ENCODE data around the gene GCDH. TPM values are rescaled to one million over a fixed set of nuclear protein-coding genes. Genes with fewer than 3 reads are reported as not detected.

GCDH gene
- total RNA-seq, 1 experiment from 2014 or later: 24.9 TPM

DNA sequence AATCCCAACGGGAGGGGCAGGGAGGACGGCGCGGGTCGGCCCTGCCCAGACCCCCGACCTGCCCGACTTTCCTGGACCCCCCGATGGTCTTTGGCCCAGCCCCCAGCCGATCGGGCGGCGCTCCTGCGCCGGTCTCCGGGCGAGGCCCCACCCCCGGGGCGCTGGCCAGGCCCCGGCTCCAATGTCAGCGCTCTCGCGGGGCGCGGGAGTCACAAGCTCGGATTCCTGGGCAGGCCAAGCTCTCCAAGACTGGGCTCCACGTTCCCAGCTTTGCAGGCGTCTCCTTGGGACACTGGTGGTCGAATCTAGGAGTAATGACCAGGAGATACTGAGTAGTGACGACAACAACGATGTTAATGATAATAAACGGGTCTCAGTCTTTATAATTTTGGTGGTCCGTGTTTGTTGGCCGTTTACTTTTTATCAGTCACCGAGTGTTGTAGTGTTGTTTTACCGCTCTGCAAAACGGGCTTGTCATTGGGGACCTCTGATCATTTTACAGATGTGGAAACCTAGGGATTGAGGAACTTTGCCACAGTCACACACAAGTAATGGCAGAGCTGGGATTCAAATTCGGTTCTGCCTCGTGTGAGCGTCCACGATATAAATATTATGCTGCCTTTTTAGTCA is 55.2 kb downstream of the GCDH start:
- no peaks in the 10 kb centered on the region for H3K9me3 ChIP-seq (ENCODE audit: low read length)
- peaks cover 20% of the 10 kb centered on the region for H3K4me1 ChIP-seq (ENCODE audit: low read length)
- H3K9me2 ChIP-seq (replicated peaks; ENCODE audit: insufficient read depth, low read length): no peaks in the 10 kb centered on the region
- peaks cover 21% of the 10 kb centered on the region for H3K36me3 ChIP-seq (ENCODE audit: insufficient read depth, low read length)
- H4K20me1 ChIP-seq (ENCODE audit: insufficient read depth, low read depth, low read length): no peaks in the 10 kb centered on the region; the same call in 1 of the 2 replicates
- H3K27me3 ChIP-seq (ENCODE audit: low read length): no peaks in the 10 kb centered on the region
- H3K9ac ChIP-seq (ENCODE audit: low read length): peak overlapping the region; percentile 84
- DNase-seq: peak; percentile 91
- peak overlapping the region; percentile 85 for H3K4me3 ChIP-seq (ENCODE audit: low read length)
- H3K27ac ChIP-seq (ENCODE audit: low read length): peak overlapping the region; percentile 60
- no peak overlapping the region for H2AFZ ChIP-seq (ENCODE audit: low read length)
- peak overlapping the region; percentile 90 for H3K4me2 ChIP-seq (ENCODE audit: low read depth, low read length, poor library complexity, severe bottlenecking)
- H3K79me2 ChIP-seq (ENCODE audit: low read length): peaks cover 20% of the 10 kb centered on the region

DNA sequence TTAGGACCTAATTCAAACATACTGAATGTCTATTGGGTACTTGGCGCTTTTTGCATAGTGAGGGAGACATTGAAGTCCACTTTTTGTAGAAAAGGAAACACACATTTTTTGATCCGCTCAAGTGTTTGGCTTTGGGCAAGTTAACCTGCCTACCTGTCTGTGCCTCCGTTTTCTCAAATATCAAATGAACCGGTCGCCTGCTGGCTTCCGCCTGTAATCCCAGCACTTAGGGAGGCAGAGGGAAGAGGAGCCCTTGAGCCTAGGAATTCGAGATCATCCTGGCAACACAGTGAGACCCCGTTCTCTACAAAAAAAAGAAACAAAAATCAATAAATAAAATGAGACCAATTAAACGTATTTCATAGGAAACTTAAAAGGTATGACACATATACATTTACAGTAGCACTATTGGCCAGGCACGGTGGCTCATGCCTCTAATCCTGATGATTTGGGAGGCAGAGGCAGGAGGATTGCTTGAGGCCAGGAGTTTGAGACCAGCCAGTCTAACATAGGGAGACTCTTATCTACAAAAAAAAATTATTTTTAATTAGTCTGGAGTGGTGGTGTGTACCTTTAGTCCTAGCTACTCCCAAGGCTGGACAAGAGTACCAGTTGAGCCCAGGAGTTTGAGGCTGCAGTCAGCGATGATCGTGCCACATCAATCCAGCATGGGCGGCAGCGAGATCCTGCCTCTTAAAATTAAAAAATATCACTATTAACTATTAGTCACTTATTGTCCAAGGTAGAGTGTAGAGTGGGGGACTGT is 56.0 kb downstream of the GCDH start:
- Histone ChIP-seq H3K79me2 (ENCODE audit: low read length) (peaks cover 20% of the 10 kb centered on the region), H3K4me2 (ENCODE audit: low read depth, low read length, poor library complexity, severe bottlenecking) (peak overlapping the region; percentile 90), H3K27ac (ENCODE audit: low read length) (peak overlapping the region; percentile 60), H3K27me3 (ENCODE audit: low read length) (no peaks in the 10 kb centered on the region), H3K9ac (ENCODE audit: low read length) (peak overlapping the region; percentile 84), H3K9me3 (ENCODE audit: low read length) (no peaks in the 10 kb centered on the region), H3K4me1 (ENCODE audit: low read length) (peaks cover 20% of the 10 kb centered on the region), H4K20me1 (ENCODE audit: insufficient read depth, low read depth, low read length) (no peaks in the 10 kb centered on the region; the same call in 1 of the 2 replicates), H3K4me3 (ENCODE audit: low read length) (peak overlapping the region; percentile 85), H3K36me3 (ENCODE audit: insufficient read depth, low read length) (peaks cover 21% of the 10 kb centered on the region), H3K9me2 (replicated peaks; ENCODE audit: insufficient read depth, low read length) (no peaks in the 10 kb centered on the region), H2AFZ (ENCODE audit: low read length) (no peak overlapping the region)
- no peak for DNase-seq

DNA sequence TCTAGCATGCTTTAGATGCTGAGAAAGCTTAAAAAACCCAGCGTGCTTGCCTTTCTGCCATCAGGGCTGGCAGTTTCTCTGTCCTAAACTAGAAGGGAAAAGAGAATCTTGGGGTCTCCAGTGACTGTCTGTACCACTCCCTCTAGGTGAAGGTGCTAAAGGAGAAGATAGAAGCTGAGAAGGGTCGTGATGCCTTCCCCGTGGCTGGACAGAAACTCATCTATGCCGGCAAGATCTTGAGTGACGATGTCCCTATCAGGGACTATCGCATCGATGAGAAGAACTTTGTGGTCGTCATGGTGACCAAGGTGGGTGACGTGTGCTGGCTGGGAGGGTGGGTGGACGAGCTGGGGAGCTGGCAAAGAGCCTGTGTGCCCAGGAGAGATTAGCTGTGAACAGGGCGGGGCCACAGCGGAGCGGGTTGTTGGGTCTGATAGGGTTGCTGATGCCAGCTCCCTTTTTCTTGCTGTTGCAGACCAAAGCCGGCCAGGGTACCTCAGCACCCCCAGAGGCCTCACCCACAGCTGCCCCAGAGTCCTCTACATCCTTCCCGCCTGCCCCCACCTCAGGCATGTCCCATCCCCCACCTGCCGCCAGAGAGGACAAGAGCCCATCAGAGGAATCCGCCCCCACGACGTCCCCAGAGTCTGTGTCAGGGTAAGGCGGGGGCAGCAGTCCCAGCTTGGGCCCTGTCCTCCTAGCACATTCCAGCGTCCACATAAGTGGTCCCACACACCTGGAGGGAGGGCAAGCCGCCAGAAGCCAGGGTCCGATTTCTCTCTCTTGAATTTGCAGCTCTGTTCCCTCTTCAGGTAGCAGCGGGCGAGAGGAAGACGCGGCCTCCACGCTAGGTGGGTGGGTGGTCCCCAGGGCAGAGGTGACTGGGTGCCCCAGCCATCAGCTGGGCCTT is 57.0 kb downstream of the GCDH start:
- no peak for DNase-seq
- Histone ChIP-seq H2AFZ (ENCODE audit: low read length) (no peak overlapping the region), H3K9me3 (ENCODE audit: low read length) (no peaks in the 10 kb centered on the region), H3K9me2 (replicated peaks; ENCODE audit: insufficient read depth, low read length) (no peaks in the 10 kb centered on the region), H3K9ac (ENCODE audit: low read length) (peak overlapping the region; percentile 84; the same call in 1 of the 2 replicates), H4K20me1 (ENCODE audit: insufficient read depth, low read depth, low read length) (no peaks in the 10 kb centered on the region; the same call in 1 of the 2 replicates), H3K27ac (ENCODE audit: low read length) (no peak overlapping the region), H3K79me2 (ENCODE audit: low read length) (peaks cover 20% of the 10 kb centered on the region), H3K4me3 (ENCODE audit: low read length) (no peak overlapping the region), H3K27me3 (ENCODE audit: low read length) (no peaks in the 10 kb centered on the region), H3K36me3 (ENCODE audit: insufficient read depth, low read length) (peaks cover 19% of the 10 kb centered on the region), H3K4me1 (ENCODE audit: low read length) (peaks cover 20% of the 10 kb centered on the region), H3K4me2 (ENCODE audit: low read depth, low read length, poor library complexity, severe bottlenecking) (peak overlapping the region; percentile 90)

DNA sequence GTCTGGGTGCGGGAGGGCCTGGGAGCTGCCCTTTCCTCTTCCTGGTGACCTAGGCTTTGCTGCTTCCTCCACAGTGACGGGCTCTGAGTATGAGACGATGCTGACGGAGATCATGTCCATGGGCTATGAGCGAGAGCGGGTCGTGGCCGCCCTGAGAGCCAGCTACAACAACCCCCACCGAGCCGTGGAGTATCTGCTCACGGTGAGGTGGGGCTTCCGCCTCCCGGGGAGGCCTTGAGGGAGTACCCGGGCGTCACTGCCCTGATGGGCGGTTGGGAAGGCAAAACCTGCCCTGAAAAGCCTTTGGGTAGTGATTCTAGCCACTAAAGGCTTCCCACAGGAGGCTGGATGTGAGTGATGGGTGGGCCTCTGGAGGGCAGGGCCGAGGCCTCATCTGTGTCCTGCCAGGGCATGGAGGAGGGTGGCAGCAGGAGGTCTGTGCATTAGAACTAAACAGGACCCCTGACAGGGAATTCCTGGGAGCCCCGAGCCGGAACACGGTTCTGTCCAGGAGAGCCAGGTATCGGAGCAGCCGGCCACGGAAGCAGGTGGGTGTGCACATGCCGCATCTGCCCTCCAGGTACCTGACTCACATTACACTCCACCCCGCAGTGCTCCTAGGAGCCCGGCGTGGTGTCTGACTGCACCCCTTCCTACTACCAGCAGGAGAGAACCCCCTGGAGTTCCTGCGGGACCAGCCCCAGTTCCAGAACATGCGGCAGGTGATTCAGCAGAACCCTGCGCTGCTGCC is 57.8 kb downstream of the GCDH start:
- Histone ChIP-seq H3K36me3 (ENCODE audit: insufficient read depth, low read length) (peaks cover 17% of the 10 kb centered on the region; the same call in 1 of the 2 replicates), H4K20me1 (ENCODE audit: insufficient read depth, low read depth, low read length) (no peaks in the 10 kb centered on the region; the same call in 1 of the 2 replicates), H3K27me3 (ENCODE audit: low read length) (no peaks in the 10 kb centered on the region), H3K4me3 (ENCODE audit: low read length) (no peak overlapping the region), H2AFZ (ENCODE audit: low read length) (no peak overlapping the region), H3K27ac (ENCODE audit: low read length) (no peak overlapping the region), H3K9ac (ENCODE audit: low read length) (no peak overlapping the region), H3K4me1 (ENCODE audit: low read length) (peaks cover 22% of the 10 kb centered on the region), H3K4me2 (ENCODE audit: low read depth, low read length, poor library complexity, severe bottlenecking) (no peak overlapping the region), H3K79me2 (ENCODE audit: low read length) (peaks cover 25% of the 10 kb centered on the region), H3K9me3 (ENCODE audit: low read length) (no peaks in the 10 kb centered on the region), H3K9me2 (replicated peaks; ENCODE audit: insufficient read depth, low read length) (no peaks in the 10 kb centered on the region)
- no peak for DNase-seq

Small RNAs within 50 kb of the gene (small RNA-seq; reads per million reads assigned to genes)
- gene MIR5695: not detected
- 0.55 reads per million, percentile 12 among the genes with 10 or more reads in this experiment for gene MIR6515
- gene MIR6794: not detected

Other genes with a start within 250 kb of the GCDH start
- gene MAN2B1, start 224.4 kb upstream of the GCDH start, total RNA-seq (2014; rRNA removed; shearing (Covaris generic); ENCODE audit: low replicate concordance): 77.2 and 94.3 TPM in 2 replicates
- gene WDR83, start 224.4 kb upstream of the GCDH start, total RNA-seq (2014; rRNA removed; shearing (Covaris generic); ENCODE audit: low replicate concordance): 13.3 and 16.5 TPM in 2 replicates
- gene DHPS, start 209.3 kb upstream of the GCDH start, total RNA-seq (2014; rRNA removed; shearing (Covaris generic); ENCODE audit: low replicate concordance): 62.2 and 90.8 TPM in 2 replicates
- not detected in 2 replicates for gene GNG14, start 203.2 kb upstream of the GCDH start, total RNA-seq (2014; rRNA removed; shearing (Covaris generic); ENCODE audit: low replicate concordance)
- gene FBXW9, start 194.5 kb upstream of the GCDH start, total RNA-seq (2014; rRNA removed; shearing (Covaris generic); ENCODE audit: low replicate concordance): 2.1 and 12.8 TPM in 2 replicates
- 26.1 and 40.7 TPM in 2 replicates for gene TNPO2, start 167.2 kb upstream of the GCDH start, total RNA-seq (2014; rRNA removed; shearing (Covaris generic); ENCODE audit: low replicate concordance)
- 147 and 332 TPM in 2 replicates for gene TRIR, start 156.5 kb upstream of the GCDH start, total RNA-seq (2014; rRNA removed; shearing (Covaris generic); ENCODE audit: low replicate concordance)
- gene GET3, start 153.7 kb upstream of the GCDH start, total RNA-seq (2014; rRNA removed; shearing (Covaris generic); ENCODE audit: low replicate concordance): 42.3 and 78.0 TPM in 2 replicates
- not detected in 2 replicates for gene BEST2, start 139.4 kb upstream of the GCDH start, total RNA-seq (2014; rRNA removed; shearing (Covaris generic); ENCODE audit: low replicate concordance)
- 7.6 and 21.2 TPM in 2 replicates for gene HOOK2, start 115.6 kb upstream of the GCDH start, total RNA-seq (2014; rRNA removed; shearing (Covaris generic); ENCODE audit: low replicate concordance)
- 60.0 and 156 TPM in 2 replicates for gene JUNB, start 99.7 kb upstream of the GCDH start, total RNA-seq (2014; rRNA removed; shearing (Covaris generic); ENCODE audit: low replicate concordance)
- gene PRDX2, start 89.4 kb upstream of the GCDH start, total RNA-seq (2014; rRNA removed; shearing (Covaris generic); ENCODE audit: low replicate concordance): 372 and 566 TPM in 2 replicates
- gene THSD8, start 89.1 kb upstream of the GCDH start, total RNA-seq (2014; rRNA removed; shearing (Covaris generic); ENCODE audit: low replicate concordance): 9.0 TPM in 1 of 2 replicates, not detected in the other
- 37.8 and 48.4 TPM in 2 replicates for gene RNASEH2A, start 84.6 kb upstream of the GCDH start, total RNA-seq (2014; rRNA removed; shearing (Covaris generic); ENCODE audit: low replicate concordance)
- gene RTBDN, start 56.6 kb upstream of the GCDH start, total RNA-seq (2014; rRNA removed; shearing (Covaris generic); ENCODE audit: low replicate concordance): not detected in 2 replicates
- 0.48 and 3.3 TPM in 2 replicates for gene MAST1, start 52.6 kb upstream of the GCDH start, total RNA-seq (2014; rRNA removed; shearing (Covaris generic); ENCODE audit: low replicate concordance)
- 47.1 and 61.3 TPM in 2 replicates for gene DNASE2, start 9.7 kb upstream of the GCDH start, total RNA-seq (2014; rRNA removed; shearing (Covaris generic); ENCODE audit: low replicate concordance)
- gene KLF1, start 4.0 kb upstream of the GCDH start, total RNA-seq (2014; rRNA removed; shearing (Covaris generic); ENCODE audit: low replicate concordance): not detected in 2 replicates
- gene SYCE2, start 28.1 kb downstream of the GCDH start, total RNA-seq (2014; rRNA removed; shearing (Covaris generic); ENCODE audit: low replicate concordance): 0.22 and 2.5 TPM in 2 replicates
- 59.7 and 92.6 TPM in 2 replicates for gene FARSA, start 42.6 kb downstream of the GCDH start, total RNA-seq (2014; rRNA removed; shearing (Covaris generic); ENCODE audit: low replicate concordance)
- 547 and 681 TPM in 2 replicates for gene CALR, start 47.4 kb downstream of the GCDH start, total RNA-seq (2014; rRNA removed; shearing (Covaris generic); ENCODE audit: low replicate concordance)
- gene RAD23A, start 54.7 kb downstream of the GCDH start, total RNA-seq (2014; rRNA removed; shearing (Covaris generic); ENCODE audit: low replicate concordance): 130 and 144 TPM in 2 replicates
- 23.2 and 66.6 TPM in 2 replicates for gene GADD45GIP1, start 66.1 kb downstream of the GCDH start, total RNA-seq (2014; rRNA removed; shearing (Covaris generic); ENCODE audit: low replicate concordance)
- 0.52 TPM in 1 of 2 replicates, not detected in the other for gene DAND5, start 78.4 kb downstream of the GCDH start, total RNA-seq (2014; rRNA removed; shearing (Covaris generic); ENCODE audit: low replicate concordance)
- gene NFIX, start 104.3 kb downstream of the GCDH start, total RNA-seq (2014; rRNA removed; shearing (Covaris generic); ENCODE audit: low replicate concordance): 0.04 and 0.18 TPM in 2 replicates
- gene LYL1, start 211.7 kb downstream of the GCDH start, total RNA-seq (2014; rRNA removed; shearing (Covaris generic); ENCODE audit: low replicate concordance): 99.1 and 285 TPM in 2 replicates
- gene TRMT1, start 225.6 kb downstream of the GCDH start, total RNA-seq (2014; rRNA removed; shearing (Covaris generic); ENCODE audit: low replicate concordance): 35.9 and 69.7 TPM in 2 replicates
- 28.0 and 76.4 TPM in 2 replicates for gene NACC1, start 227.1 kb downstream of the GCDH start, total RNA-seq (2014; rRNA removed; shearing (Covaris generic); ENCODE audit: low replicate concordance)

Data from Karpas-422 (cell line).